HG02943 (cell line): ENCODE data around the gene HNRNPA1.
"Not testable (repeated sequence)": the region's sequence is repeated elsewhere in the genome, so short reads cannot be mapped to it uniquely, and the experiment has no call there.

ENCODE experiments used
- ATAC-seq: cut with Tn5 transposase; IDR thresholded peaks from one replicate; pipeline ENCODE4 v1.9.1; 2021; ENCODE audit warnings: mild to moderate bottlenecking, low read depth, moderate library complexity; ENCODE audit not compliant: unreplicated experiment

Gene HNRNPA1

GRCh38 chr12:54296393-54297099, 16.0 kb downstream of the HNRNPA1 start:
- ATAC-seq = no peak

DNA sequence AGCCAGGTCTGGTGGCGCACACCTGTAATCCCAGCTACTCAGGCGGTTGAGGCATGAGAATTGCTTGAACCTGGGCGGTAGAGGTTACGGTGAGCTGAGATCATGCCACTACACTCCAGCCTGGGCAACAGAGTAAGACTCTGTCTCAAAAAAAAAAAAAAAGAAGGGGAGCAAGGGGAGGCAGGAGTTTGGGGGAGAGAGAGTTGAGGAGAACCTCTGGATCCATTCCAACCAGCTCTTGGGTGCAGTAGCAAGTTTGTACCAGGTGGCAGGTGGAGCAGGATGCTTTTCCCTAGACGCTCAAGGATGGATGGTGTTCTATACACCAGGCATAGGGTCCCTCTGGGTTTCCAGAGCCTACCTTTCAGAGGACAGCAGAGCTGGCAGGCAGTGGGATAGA, 18.4 kb downstream of the HNRNPA1 start:
- no peak for ATAC-seq

DNA sequence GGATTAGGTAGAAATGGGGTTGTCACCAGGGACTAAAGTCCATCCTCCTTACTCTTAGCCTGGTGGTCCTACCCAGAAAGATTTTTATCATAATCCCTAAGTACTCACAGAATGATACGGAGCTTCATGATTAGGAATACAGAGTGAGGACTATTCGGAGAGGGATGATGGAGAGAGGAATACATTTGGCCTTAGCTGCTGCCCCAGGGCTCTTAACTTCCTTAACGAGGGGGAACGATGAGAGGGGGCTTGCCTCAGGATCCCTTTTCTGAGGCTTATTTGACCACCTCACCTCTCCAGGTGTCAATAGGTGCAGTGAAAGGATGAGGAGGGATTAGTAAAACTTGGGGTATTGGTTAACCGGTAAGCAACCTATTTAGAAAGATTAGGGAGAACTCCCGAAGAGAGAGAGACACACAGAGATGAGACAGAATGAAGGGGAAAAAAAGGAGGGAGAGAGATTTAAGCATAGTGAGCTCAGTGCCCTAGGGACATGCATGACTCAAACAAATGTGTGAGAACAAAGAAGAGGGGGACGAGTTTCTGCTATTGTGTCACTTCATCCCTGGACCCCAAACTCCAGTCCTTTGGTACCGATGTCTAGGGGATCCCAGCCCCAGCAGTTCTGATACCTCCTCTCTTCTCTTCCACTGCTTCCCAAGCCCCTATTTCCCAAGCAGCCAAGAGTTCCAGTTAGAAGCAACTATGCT, 19.1 kb downstream of the HNRNPA1 start:
- no peak for ATAC-seq

- no peak for ATAC-seq
Observed at GRCh38 chr12:54300225-54300731, 19.8 kb downstream of the HNRNPA1 start.

DNA sequence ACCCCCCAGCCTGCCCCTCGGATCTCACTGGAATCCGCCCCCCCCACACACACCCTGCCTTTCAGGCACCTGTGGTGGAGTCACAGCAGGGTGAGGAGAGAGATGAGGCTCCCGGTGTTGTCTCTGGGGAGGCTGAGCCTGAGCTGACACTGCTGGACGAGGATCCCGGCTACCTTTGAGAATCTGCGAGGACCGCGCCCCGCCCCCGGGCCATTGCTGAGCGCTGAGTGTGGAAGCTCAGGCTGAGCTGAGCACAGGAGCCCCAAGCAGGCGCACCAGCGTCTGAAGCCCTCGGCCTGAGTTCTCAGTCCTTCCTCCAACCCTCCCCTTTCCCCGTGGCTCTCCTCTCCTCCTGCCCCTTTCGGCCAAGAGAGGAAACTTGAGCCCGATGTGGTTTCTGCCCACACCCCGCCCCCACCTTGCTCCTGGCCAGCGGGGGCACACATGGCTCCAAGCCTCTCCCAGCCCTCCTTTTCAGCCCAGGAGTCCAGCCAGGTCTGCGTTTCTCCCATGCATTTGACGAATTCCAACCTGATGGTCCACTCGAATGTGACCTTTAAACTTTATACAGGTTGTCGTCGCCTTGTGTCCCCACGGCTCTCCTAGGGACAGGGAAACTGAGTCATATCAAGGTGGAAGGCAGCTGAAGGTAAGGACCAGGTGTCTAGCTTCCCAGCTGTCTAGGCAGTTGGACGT, 20.4 kb downstream of the HNRNPA1 start, which contains the start of gene NFE2:
Gene NFE2 (minus strand): TSS at position 284 of the 696 bp plus-strand sequence. CDS start 5,767 bp downstream, outside the sequence.
- no peak for ATAC-seq

DNA sequence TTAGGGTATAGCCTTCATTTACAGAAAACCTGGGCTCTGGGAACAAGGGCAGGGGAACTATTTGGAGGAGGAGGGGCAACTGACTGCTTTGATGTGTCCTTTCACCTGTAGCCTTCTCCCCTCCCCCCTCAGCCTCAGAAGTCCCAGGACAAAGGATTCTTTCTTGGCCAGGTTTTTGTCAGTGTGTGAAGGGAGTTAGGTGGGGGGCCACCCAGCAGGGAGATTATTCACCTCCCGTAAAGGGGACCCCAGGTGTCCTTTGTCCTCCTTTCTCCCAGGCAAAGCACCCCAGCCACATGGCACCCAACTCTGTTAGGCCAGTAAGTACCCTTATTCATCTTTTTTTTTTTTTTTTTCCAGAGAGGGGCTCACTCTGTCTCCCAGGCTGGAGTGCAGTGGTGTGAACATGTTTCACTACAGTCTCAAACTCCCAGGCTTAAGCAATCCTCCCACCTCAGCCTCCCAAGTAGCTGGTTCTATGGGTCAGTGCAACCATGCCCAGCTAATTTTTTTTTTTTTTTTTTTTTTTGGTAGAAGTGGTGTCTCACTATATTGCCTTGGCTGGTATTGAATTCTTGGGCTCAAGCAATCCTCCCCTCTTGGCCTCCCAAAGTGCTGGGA, 21.0 kb downstream of the HNRNPA1 start:
- no peak for ATAC-seq

GRCh38 chr12:54303640-54304039, 23.1 kb downstream of the HNRNPA1 start:
- ATAC-seq = no peak

GRCh38 chr12:54304187-54304810, 23.8 kb downstream of the HNRNPA1 start:
- ATAC-seq = no peak

GRCh38 chr12:54306925-54307741, 26.6 kb downstream of the HNRNPA1 start:
- ATAC-seq = no peak

GRCh38 chr12:54311051-54311450, 30.5 kb downstream of the HNRNPA1 start:
- no peak for ATAC-seq

- ATAC-seq = not testable (repeated sequence)
Observed at GRCh38 chr12:54312309-54312708, 31.8 kb downstream of the HNRNPA1 start.

GRCh38 chr12:54321363-54321762, 40.8 kb downstream of the HNRNPA1 start:
- no peak for ATAC-seq

DNA sequence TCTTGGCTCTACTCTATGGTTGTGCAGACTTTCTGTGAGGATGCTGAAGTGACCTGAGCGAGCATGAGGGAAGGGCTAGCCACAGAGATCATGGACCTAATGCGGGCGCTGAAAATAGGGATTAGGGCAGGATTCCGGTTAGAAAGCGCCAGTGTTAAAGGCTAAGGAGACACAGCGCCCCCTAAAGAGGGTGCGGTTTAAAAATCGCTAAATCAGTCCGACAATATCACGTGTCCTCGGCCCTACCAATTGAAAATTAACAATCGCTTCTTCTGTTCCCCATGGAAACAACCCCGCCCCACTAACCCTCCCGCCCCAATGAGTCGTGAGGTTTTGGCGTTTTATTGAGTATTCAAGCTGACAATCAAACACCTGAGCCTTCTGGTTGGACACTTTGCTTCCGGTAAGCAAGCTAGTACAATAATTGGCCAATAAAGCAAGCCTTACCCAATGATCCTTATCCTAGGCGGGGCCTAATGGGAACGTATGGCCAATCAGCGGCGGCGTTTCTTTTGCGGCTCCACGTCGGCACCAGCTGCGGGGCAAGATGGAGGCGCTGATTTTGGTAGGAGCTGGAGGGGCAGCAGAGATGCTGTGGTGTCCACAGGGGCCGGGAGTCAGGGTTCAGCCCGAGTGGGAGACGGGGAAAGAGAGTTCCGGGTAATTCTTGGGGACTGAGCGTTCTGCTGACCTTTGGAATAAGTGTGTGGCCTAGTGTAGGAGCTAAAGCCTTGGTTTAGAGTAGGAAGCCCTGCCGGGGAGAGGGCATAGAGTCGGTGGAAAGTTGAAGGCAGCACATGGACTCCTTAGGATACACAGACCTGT, 44.3 kb downstream of the HNRNPA1 start, which contains the start of gene COPZ1:
Gene COPZ1 (plus strand): TSS at position 515 of the 825 bp plus-strand sequence. CDS start 33 bp downstream, at position 548.
- ATAC-seq = peak; percentile 99

DNA sequence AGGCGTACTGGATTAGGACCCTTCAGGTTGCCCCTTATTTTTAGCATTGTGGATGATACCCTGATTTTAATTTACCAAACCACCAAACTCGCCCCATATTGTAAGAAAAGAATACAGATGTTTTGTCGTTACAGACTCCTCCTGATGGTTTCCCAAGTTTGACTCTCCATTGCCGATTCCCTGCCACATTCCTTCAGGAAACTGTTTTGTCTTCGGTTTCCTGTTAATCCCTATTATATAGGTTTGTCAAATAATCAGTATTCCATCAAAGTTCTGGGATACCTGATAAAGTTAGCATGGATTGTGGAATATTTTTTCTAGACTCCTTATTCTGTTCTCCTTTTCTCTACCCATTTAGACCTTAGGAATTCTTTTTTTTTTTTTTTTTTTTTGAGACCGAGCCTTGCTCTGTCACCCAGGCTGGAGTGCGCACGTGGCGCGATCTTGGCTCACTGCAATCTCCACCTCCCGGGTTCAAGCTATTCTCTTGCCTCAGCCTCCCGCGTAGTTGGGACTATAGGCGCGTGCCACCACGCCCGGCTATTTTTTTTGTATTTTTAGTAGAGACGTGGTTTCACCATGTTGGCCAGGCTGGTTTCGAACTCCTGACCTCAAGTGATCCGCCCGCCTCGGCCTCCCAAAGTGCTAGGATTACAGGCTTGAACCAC, 45.0 kb downstream of the HNRNPA1 start:
- ATAC-seq = not testable (repeated sequence)

DNA sequence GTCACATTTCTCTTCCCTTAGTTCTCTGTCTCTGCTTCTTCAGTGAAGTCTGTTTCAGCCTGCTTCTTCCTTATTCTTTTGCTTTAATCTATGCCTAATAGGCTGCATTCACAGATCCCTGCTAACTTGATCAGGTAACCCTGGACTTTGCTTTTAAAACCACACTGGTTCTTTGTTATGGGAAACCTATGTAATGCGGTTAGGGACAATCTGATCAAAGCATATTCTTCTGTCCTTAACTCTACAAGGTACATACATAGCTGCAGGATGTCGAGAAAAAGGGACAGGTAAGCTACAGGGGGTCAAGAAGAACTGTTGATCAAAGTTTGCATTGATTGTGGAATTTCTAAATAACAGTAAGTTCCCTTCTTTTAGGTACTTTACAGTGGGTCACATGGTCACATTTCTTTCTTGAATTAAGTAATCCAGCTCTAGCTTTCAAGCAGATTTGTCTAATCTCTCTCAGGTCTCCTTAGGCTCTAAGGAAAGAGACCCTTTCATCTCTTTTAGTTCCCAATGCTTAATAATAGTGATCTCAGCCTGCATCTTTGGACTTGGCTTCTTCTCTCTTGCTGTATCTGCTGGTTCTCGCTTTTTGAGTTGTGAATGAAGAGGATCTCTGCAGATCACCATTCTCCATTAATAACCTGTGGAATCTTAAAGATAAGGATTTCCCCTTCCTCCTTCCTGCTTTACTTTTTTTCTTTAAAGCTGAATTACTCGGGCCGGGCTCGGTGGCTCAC, 48.2 kb downstream of the HNRNPA1 start:
- no peak for ATAC-seq

GRCh38 chr12:54329759-54330158, 49.2 kb downstream of the HNRNPA1 start:
- no peak for ATAC-seq

- ATAC-seq = no peak
Observed at GRCh38 chr12:54330442-54330841, 49.9 kb downstream of the HNRNPA1 start.
